GM20000 (cell line): ENCODE data around the gene PSMB7.

Experiments
- DNase-seq: peaks from one replicate; pipeline ENCODE4 v3.0.0; 2012; ENCODE audit warnings: low spot score
- CTCF ChIP-seq: IDR thresholded peaks from 2 replicates; pipeline ENCODE4 v1.5.1; 2012; ENCODE audit warnings: mild to moderate bottlenecking, control low read depth; ENCODE audit errors: extremely low read depth, missing control alignments

PSMB7 gene

GRCh38 chr9:124420991-124421543, 5.8 kb upstream of the PSMB7 start:
- DNase-seq, result no peak
- TF ChIP-seq CTCF, result no peak

GRCh38 chr9:124419832-124420489, 4.7 kb upstream of the PSMB7 start:
- no peak for DNase-seq
- TF ChIP-seq CTCF, result no peak

DNA sequence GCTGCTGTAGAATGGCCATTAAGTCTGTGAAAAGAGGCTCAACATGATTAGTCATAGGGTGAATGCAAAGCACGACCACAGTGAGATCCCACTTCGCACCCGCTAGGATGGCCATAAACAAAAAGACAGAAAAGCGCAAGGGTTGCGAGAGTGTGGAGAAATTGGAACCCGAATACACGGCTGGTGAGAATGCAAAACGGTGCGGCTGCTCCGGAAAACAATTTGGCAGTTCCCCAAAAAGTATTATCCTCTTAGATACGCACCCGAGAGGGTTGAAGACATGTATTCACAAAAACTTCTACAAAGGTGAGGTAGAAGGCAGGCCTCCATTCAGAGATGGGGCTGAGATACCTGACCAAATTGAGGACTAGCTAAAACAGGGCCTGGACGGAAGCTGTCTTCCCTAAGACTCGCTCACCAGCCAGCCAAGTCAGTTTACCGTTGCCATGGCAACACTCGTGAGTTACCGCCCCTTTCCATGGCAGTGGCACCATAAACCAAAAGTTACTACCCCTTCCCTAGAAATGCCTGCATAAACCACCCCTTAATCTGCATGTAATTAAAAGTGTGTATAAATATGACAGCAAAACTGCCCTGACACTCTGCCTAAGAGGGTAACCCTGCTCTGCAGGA, 726 bp upstream of the PSMB7 start:
- no peak for DNase-seq
- no peak for TF ChIP-seq CTCF

GRCh38 chr9:124414612-124415011, 630 bp downstream of the PSMB7 start:
- no peak for TF ChIP-seq CTCF
- DNase-seq, result no peak

- TF ChIP-seq CTCF, result no peak
- DNase-seq, result no peak
Measured at GRCh38 chr9:124412228-124412575, 3.0 kb downstream of the PSMB7 start.

- no peak for DNase-seq
Measured at GRCh38 chr9:124411514-124412227, 3.6 kb downstream of the PSMB7 start.

More at GRCh38 chr9:124411514-124412227, 3.6 kb downstream of the PSMB7 start:
- no peak for TF ChIP-seq CTCF
